ENCODE measurements around the gene PRCD. TPM values are rescaled to one million over a fixed set of nuclear protein-coding genes. Genes with fewer than 3 reads are reported as not detected.

PRCD gene
- total and polyA plus RNA-seq, 8 donors, result 0.72 to 12.2 (median 4.2) TPM; not detected in 3

DNA sequence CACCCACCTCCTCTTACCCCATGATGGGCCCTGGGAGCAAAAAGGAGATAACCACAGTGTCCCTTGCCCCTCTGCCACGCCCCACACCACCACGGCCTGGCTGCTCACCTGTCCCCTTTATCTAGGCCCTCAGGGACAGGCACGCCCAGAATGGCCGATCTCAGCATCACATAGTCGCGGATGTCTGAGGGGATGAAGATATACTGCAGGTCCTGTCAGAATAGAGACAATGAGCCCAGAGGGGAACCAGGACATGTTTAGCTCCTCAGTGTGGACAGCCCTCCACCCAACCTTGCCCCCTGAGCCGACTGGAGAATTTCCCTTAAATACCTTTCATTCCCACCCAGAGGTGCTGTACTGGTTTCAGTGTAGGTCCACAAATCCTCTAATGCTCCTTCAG is 30.6 kb downstream of the PRCD start:
- no peaks in the 10 kb centered on the region for H3K27me3 ChIP-seq
- H3K27ac ChIP-seq, result peak overlapping the region in 4 of 5 donors; percentile 47 to 65 (median 62)
- H3K4me3 ChIP-seq, result no peak overlapping the region
- peaks cover 0 to 17% (median 12%) of the 10 kb centered on the region in 4 donors for H3K36me3 ChIP-seq
- 66 to 82% (median 78%) methylated on average over 7 of the region's 7 CpGs for WGBS, 5 donors
- H3K9me3 ChIP-seq, result no peaks in the 10 kb centered on the region
- TF ChIP-seq CTCF (IDR thresholded peaks at IDR 0.05) (no peak), POLR2AphosphoS5 (IDR thresholded peaks at IDR 0.05) (no peak), POLR2A (IDR thresholded peaks at IDR 0.05) (no peak), EP300 (IDR thresholded peaks at IDR 0.05) (no peak)
- DNase-seq, result no peak
- intact Hi-C loops (cut with DNase I; ENCODE audit: low total_unique reads), result no loop called here
- H3K4me1 ChIP-seq, result peaks cover 29 to 56% (median 41%) of the 10 kb centered on the region in 4 donors

DNA sequence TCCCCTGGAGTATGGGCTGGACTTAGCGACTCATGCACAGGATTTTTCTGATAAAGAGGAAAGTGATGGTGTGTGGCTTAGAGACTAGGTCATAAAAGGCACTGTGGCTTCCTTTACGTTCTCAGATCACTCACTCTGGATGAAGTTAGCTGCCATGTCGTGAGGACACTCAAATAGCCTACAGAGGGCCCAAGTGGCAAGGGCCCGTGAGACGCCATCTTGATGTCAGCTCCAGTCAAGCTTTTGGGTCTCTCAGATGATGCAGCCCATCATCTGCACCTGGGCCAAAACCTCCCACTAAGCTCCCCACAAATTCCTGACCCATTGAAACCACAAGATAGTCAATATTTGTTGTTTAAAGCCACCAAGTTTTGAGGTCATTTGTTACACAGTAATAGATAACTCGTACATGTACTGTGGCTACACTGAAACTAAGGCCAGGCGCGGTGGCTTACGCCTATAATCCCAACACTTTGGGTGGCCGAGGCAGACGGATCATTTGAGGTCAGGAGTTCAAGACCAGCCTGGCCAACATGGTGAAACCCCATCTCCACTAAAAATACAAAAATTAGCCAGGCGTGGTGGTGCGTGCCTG is 31.1 kb downstream of the PRCD start:
- intact Hi-C loops (cut with DNase I; ENCODE audit: low total_unique reads), result no loop called here

DNA sequence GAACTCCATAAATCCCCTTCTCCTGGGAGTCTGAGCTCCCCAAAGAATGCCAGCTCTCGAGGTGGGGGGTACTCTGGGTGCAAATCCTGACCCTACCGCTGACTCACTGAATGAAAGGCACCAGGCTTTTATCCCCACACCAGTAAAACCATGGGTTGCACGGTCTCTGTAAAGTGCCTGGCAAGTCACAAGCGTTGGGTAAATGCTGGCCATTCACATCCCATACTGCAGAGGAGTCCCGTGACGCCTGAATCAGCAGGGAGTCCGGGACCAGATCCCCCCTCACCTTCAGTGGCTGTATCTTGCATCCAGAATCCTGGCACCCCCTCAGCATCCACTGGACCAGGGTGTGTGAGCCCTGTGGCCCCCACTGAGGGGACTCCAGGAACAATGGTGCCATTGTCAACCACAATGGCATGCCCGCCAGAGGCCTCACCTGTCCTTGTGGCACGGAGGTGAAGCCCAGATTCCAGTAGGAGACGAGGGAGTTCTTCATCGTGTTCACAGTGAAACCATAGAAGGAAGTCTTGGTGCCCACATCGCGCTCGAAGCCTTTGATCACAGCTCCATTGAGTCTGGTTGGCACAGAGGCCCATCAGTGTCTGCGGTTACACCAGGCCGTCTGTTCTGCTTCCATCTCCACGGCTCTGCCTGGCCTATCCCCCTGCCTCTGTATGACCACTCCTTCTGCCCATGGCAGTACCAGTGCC is 32.5 kb downstream of the PRCD start:
- Histone ChIP-seq H3K4me3 (no peak overlapping the region), H3K27ac (no peak overlapping the region), H3K36me3 (no peaks in the 10 kb centered on the region), H3K27me3 (no peaks in the 10 kb centered on the region), H3K9me3 (no peaks in the 10 kb centered on the region), H3K4me1 (peaks cover 19 to 37% (median 30%) of the 10 kb centered on the region in 4 donors)
- WGBS, 5 donors, result 90 to 94% (median 93%) methylated on average over 10 to 17 of the region's 17 CpGs
- DNase-seq, result no peak
- intact Hi-C loops (cut with DNase I; ENCODE audit: low total_unique reads), result no loop called here
- TF ChIP-seq POLR2AphosphoS5 (IDR thresholded peaks at IDR 0.05) (no peak), EP300 (IDR thresholded peaks at IDR 0.05) (no peak), CTCF (IDR thresholded peaks at IDR 0.05) (no peak), POLR2A (IDR thresholded peaks at IDR 0.05) (no peak)

More for the DNA sequence above, 31.1 kb downstream of the PRCD start:
- no peaks in the 10 kb centered on the region for H3K27me3 ChIP-seq
- peak overlapping the region in 1 of 5 donors; percentile 65 for H3K27ac ChIP-seq
- no peak for DNase-seq
- TF ChIP-seq POLR2A (IDR thresholded peaks at IDR 0.05) (no peak), EP300 (IDR thresholded peaks at IDR 0.05) (no peak), CTCF (IDR thresholded peaks at IDR 0.05) (no peak), POLR2AphosphoS5 (IDR thresholded peaks at IDR 0.05) (no peak)
- H3K4me1 ChIP-seq, result peaks cover 29 to 51% (median 40%) of the 10 kb centered on the region in 4 donors
- peaks cover 0 to 11% (median 7%) of the 10 kb centered on the region in 4 donors for H3K36me3 ChIP-seq
- H3K9me3 ChIP-seq, result no peaks in the 10 kb centered on the region
- no peak overlapping the region for H3K4me3 ChIP-seq
- 79 to 89% (median 84%) methylated on average over 13 of the region's 13 CpGs for WGBS, 5 donors

DNA sequence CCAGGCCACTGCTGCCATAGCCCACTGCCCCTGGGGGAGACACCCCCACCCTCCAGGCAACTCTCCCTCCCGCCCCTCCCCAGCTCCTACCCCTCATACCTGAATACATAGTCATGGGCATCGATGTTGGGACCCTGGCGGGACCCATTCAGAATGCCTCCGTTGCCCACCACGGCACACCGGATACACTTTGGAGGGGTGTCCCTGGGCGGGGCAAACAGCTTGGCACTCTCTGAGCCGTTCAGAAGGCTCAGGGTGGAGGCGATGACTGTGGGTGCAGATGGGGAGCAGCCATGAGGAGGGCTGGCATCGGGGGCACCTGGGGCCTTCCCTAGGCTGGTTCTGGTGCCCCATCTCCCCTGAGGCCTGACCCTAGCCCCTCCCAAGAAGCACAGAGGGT is 33.3 kb downstream of the PRCD start:
- intact Hi-C loops (cut with DNase I; ENCODE audit: low total_unique reads), result no loop called here

More for the DNA sequence above, 33.3 kb downstream of the PRCD start:
- no peaks in the 10 kb centered on the region for H3K36me3 ChIP-seq
- H3K27me3 ChIP-seq, result no peaks in the 10 kb centered on the region
- no peak for DNase-seq
- H3K9me3 ChIP-seq, result no peaks in the 10 kb centered on the region
- WGBS, 5 donors, result 90 to 96% (median 94%) methylated on average over 6 to 10 of the region's 10 CpGs
- no peak overlapping the region for H3K4me3 ChIP-seq
- peaks cover 12 to 29% (median 25%) of the 10 kb centered on the region in 4 donors for H3K4me1 ChIP-seq
- TF ChIP-seq POLR2A (IDR thresholded peaks at IDR 0.05) (no peak), POLR2AphosphoS5 (IDR thresholded peaks at IDR 0.05) (no peak), EP300 (IDR thresholded peaks at IDR 0.05) (no peak), CTCF (IDR thresholded peaks at IDR 0.05) (no peak)
- no peak overlapping the region for H3K27ac ChIP-seq

All from stomach (tissue), 9 donors.